OCI-LY7 (cell line): ENCODE measurements around the gene SYNGAP1. TPM values are rescaled to one million over a fixed set of nuclear protein-coding genes. Genes with fewer than 3 reads are reported as not detected.

Source experiments
- BruUV-seq: library from RNA; stranded (reverse); fragments of 400-500 nt; replicated peaks from 2 replicates; lab custom pipeline; 2021; lab: Mats Ljungman, UMichigan
- CTCF ChIA-PET: fragments of 300-600 bp; sonication (Branson Sonifier 250); formaldehyde crosslinking; loops from one replicate; lab custom pipeline; 2022; ENCODE audit warnings: antibody characterized with exemption; ENCODE audit not compliant: unreplicated experiment; lab: Charles Lee
- POLR2A ChIA-PET: fragments of 300-600 bp; sonication (Branson Sonifier 250); formaldehyde crosslinking; loops from one replicate; lab custom pipeline; 2022; ENCODE audit warnings: antibody characterized with exemption; lab: Charles Lee
- DNase-seq: peaks from one replicate; pipeline ENCODE4 v3.0.0-alpha.2; 2015; ENCODE audit warnings: low spot score
- H2AFZ ChIP-seq: fragments of 200-600 bp; sonication (generic), shearing (Covaris generic); 2 replicates; pipeline ENCODE4 v1.6.1; 2014; ENCODE audit warnings: mild to moderate bottlenecking, antibody characterized with exemption, low read length, moderate library complexity
- H3K27ac ChIP-seq: fragments of 200-600 bp; sonication (generic); 2 replicates; pipeline ENCODE4 v1.5.1; 2014; ENCODE audit warnings: mixed run types, low read depth, mild to moderate bottlenecking, moderate library complexity, low read length, inconsistent platforms; ENCODE audit not compliant: poor library complexity, severe bottlenecking
- H3K36me3 ChIP-seq: fragments of 200-600 bp; sonication (generic); 2 replicates; pipeline ENCODE4 v1.6.1; 2014; ENCODE audit warnings: mild to moderate bottlenecking, antibody characterized with exemption, low read length, moderate library complexity, mixed read lengths; ENCODE audit not compliant: insufficient read depth
- H3K4me1 ChIP-seq: fragments of 200-600 bp; sonication (generic); 2 replicates; pipeline ENCODE4 v1.5.1; 2014; ENCODE audit warnings: mild to moderate bottlenecking, low read length; ENCODE audit not compliant: insufficient read depth, poor library complexity, severe bottlenecking
- H3K4me2 ChIP-seq: fragments of 200-600 bp; sonication (generic); 2 replicates; pipeline ENCODE4 v1.6.1; 2014; ENCODE audit warnings: mild to moderate bottlenecking, low read length
- H3K4me3 ChIP-seq: fragments of 200-600 bp; sonication (generic); 2 replicates; pipeline ENCODE4 v1.5.1; 2014; ENCODE audit warnings: mild to moderate bottlenecking, low read depth, low read length; ENCODE audit not compliant: poor library complexity, severe bottlenecking
- H3K79me2 ChIP-seq: fragments of 200-600 bp; sonication (generic); 2 replicates; pipeline ENCODE4 v1.6.1; 2016; ENCODE audit warnings: low read depth, mild to moderate bottlenecking, low read length, moderate library complexity, mixed read lengths; ENCODE audit not compliant: insufficient read depth
- H3K9me2 ChIP-seq: fragments of 200-600 bp; sonication (generic); 2 replicates; pipeline ENCODE4 v1.6.1; 2016; ENCODE audit warnings: mild to moderate bottlenecking, low read length, mixed read lengths; ENCODE audit not compliant: insufficient read depth
- H3K9me3 ChIP-seq: fragments of 200-600 bp; sonication (generic); 2 replicates; pipeline ENCODE4 v1.6.1; 2014; ENCODE audit warnings: mild to moderate bottlenecking, mixed run types, low read length, mixed read lengths
- H4K20me1 ChIP-seq: fragments of 200-600 bp; sonication (generic); 2 replicates; pipeline ENCODE4 v1.6.1; 2014; ENCODE audit warnings: mild to moderate bottlenecking, antibody characterized with exemption, low read length, moderate library complexity, mixed read lengths; ENCODE audit not compliant: insufficient read depth
- EZH2phosphoT487 ChIP-seq: fragments of 200-600 bp; sonication (generic); IDR thresholded peaks from 2 replicates; pipeline ENCODE4 v1.6.1; 2018; ENCODE audit warnings: low read depth, borderline replicate concordance, mild to moderate bottlenecking, mixed run types, antibody characterized with exemption, low read length, moderate library complexity, mixed read lengths
- intact Hi-C: fragments of 100-400 bp; cut with micrococcal nuclease; formaldehyde crosslinking; loops from one replicate; pipeline ENCODE4 v1.10.0; 2022; ENCODE audit not compliant: unreplicated experiment
- total RNA-seq, 2 experiments: library from RNA; depleted of rRNA in 1 of 2; stranded (reverse); fragments of >200 nt in 1 of 2; shearing (Covaris generic) in 1 of 2; gene quantifications; 2 replicates each; pipeline ENCODE4 v1.2.3, GENCODE V29; 2014 to 2022
- TF ChIP-seq, protein P1 (sequence below): fragments of 200-600 bp; sonication (generic); conservative IDR thresholded peaks from 2 replicates; pipeline ENCODE4 v1.5.1; 2014; ENCODE audit warnings: mild to moderate bottlenecking, antibody characterized with exemption, low read length, moderate library complexity, mixed read lengths

The SYNGAP1 gene
- total RNA-seq, 2 experiments from 2014 or later: 5.6 to 30.7 TPM

DNA sequence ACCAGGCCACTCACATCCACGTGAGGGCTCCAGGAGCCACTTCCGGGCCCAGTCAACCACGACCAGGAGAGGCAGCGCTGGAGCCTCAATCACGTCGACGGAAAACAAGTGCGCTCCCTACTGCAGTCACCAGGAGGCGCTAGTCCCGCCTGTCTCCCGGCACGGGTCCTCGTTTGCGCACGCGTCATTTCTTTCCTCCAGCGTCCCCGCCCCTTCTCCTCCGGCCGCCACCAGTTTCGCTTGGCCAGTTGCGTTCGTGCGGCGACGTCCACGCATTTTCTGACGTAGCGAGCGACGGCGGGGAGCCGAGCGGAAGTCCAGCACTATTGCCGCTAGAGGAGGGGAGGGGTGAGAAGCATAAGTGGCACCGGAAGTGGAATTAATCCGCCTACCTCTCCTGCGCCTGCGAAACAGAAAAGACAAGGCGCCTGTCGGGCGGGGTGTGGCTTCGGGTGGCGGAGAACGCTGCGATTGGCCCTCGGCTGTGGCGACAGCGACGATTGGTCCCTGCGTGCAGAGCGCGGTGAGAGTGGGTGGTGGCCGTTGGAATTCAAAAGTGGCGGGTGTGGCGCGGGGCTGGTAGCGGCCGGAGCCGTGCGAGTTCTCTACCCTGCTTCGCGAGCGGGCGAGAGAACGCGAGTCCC is 28.5 kb upstream of the SYNGAP1 start, which contains the start of gene KIFC1:
TSS of gene KIFC1 (plus strand) at position 546 of the 644 bp plus-strand sequence. CDS start 163 bp downstream, outside the sequence.
- ChIA-PET POLR2A (interaction anchor here (0.8 to 1.3 kb wide), 7 partner anchors 10 to 78 kb away, joined by 3 to 6 read pairs (median 5); partner anchors contain the start of genes TAPBP and ZBTB22), CTCF (interaction anchor here (0.7 to 1.0 kb wide), 2 partner anchors 27 to 35 kb away, joined by 3 read pairs; no protein-coding TSS in a partner anchor)
- Histone ChIP-seq H2AFZ (peak within 1 kb of the TSS; percentile 89), H3K79me2 (peaks cover 47% of the 10 kb centered on the region), H3K4me2 (peak within 1 kb of the TSS; percentile 92), H4K20me1 (peaks cover 30% of the 10 kb centered on the region), H3K4me3 (peak within 1 kb of the TSS; percentile 94), H3K4me1 (peaks cover 35% of the 10 kb centered on the region), H3K9me2 (no peaks in the 10 kb centered on the region), H3K27ac (peak within 1 kb of the TSS; percentile 90), H3K9me3 (no peaks in the 10 kb centered on the region), H3K36me3 (peaks cover 46% of the 10 kb centered on the region)
- TF ChIP-seq, protein P1, sequence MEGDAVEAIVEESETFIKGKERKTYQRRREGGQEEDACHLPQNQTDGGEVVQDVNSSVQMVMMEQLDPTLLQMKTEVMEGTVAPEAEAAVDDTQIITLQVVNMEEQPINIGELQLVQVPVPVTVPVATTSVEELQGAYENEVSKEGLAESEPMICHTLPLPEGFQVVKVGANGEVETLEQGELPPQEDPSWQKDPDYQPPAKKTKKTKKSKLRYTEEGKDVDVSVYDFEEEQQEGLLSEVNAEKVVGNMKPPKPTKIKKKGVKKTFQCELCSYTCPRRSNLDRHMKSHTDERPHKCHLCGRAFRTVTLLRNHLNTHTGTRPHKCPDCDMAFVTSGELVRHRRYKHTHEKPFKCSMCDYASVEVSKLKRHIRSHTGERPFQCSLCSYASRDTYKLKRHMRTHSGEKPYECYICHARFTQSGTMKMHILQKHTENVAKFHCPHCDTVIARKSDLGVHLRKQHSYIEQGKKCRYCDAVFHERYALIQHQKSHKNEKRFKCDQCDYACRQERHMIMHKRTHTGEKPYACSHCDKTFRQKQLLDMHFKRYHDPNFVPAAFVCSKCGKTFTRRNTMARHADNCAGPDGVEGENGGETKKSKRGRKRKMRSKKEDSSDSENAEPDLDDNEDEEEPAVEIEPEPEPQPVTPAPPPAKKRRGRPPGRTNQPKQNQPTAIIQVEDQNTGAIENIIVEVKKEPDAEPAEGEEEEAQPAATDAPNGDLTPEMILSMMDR: peak; percentile 87
- no peak for TF ChIP-seq EZH2phosphoT487
- DNase-seq: peak; percentile 100
- intact Hi-C loops: loop anchor here (1.0 to 10.0 kb wide), 8 partner anchors 19 to 1577 kb away; partner anchors contain the start of genes B3GALT4, CUTA, HSPA1A and HSPA1L
- no TSS peak for BruUV-seq

GRCh38 chr6:33391922-33392594 is 27.8 kb upstream of the SYNGAP1 start:
- peaks cover 48% of the 10 kb centered on the region for H3K36me3 ChIP-seq
- peaks cover 53% of the 10 kb centered on the region for H3K79me2 ChIP-seq
- POLR2A ChIA-PET: interaction anchor here (1.0 to 1.2 kb wide), 3 partner anchors 34 to 319 kb away, joined by 3 to 6 read pairs (median 5); partner anchors contain the start of genes HLA-DPA1 and TAPBP
- TF ChIP-seq EZH2phosphoT487: no peak
- TF ChIP-seq, protein P1: no peak
- CTCF ChIA-PET: no interaction called here
- intact Hi-C loops: loop anchor here (1.0 to 10.0 kb wide), 8 partner anchors 18 to 1577 kb away; partner anchors contain the start of genes B3GALT4, CUTA, HSPA1A and HSPA1L
- H4K20me1 ChIP-seq: peaks cover 30% of the 10 kb centered on the region
- H2AFZ ChIP-seq: peak overlapping the region; percentile 30; the same call in 1 of the 2 replicates
- H3K4me1 ChIP-seq: peaks cover 35% of the 10 kb centered on the region
- no peaks in the 10 kb centered on the region for H3K9me3 ChIP-seq
- peak; percentile 42 for DNase-seq
- H3K4me3 ChIP-seq: peak overlapping the region; percentile 94
- H3K9me2 ChIP-seq: no peaks in the 10 kb centered on the region
- no TSS peak for BruUV-seq
- H3K4me2 ChIP-seq: peak overlapping the region; percentile 92
- H3K27ac ChIP-seq: peak overlapping the region; percentile 90
